Upper lobe of left lung (tissue), 6 donors: ENCODE measurements around the gene NAP1L1. TPM values are rescaled to one million over a fixed set of nuclear protein-coding genes. Genes with fewer than 3 reads are reported as not detected.

Experiments
- ATAC-seq, 2 donors: fragments of 200-7000 bp; cut with Tn5 transposase; one replicate each; pipeline ENCODE4 v1.9.1; 2022; ENCODE audit warnings: mild to moderate bottlenecking in 2 of 2, moderate library complexity in 2 of 2; ENCODE audit not compliant: low FRiP score in 2 of 2
- DNase-seq, 2 donors: peaks; one replicate each; pipeline ENCODE4 v3.0.0-alpha.2; 2019 to 2020
- H3K27ac ChIP-seq, 4 donors: fragments of 200-600 bp; sonication (generic); one replicate each; pipeline ENCODE4 v1.5.1; 2016 to 2019
- H3K27me3 ChIP-seq, 4 donors: fragments of 200-600 bp; sonication (generic); one replicate each; pipeline ENCODE4 v1.5.1; 2017 to 2019
- H3K36me3 ChIP-seq, 4 donors: fragments of 200-600 bp; sonication (generic); one replicate each; pipeline ENCODE4 v1.5.1; 2016 to 2019
- H3K4me1 ChIP-seq, 4 donors: fragments of 200-600 bp; sonication (generic); one replicate each; pipeline ENCODE4 v1.5.1; 2018 to 2019
- H3K4me3 ChIP-seq, 4 donors: fragments of 200-600 bp; sonication (generic); one replicate each; pipeline ENCODE4 v1.5.1; 2017 to 2019; ENCODE audit warnings: mild to moderate bottlenecking in 2 of 4, moderate library complexity in 1 of 4
- H3K9me3 ChIP-seq, 4 donors: fragments of 200-600 bp; sonication (generic); one replicate each; pipeline ENCODE4 v1.5.1; 2018 to 2019
- EP300 ChIP-seq, 4 donors: sonication (generic); formaldehyde crosslinking; IDR thresholded peaks; one replicate each; pipeline ENCODE4 v1.5.1; 2017; ENCODE audit warnings: antibody characterized with exemption in 4 of 4, control low read depth in 2 of 4
- POLR2A ChIP-seq, 4 donors: fragments of 450-650 bp; IDR thresholded peaks; one replicate each; pipeline ENCODE4 v1.5.1; 2016 to 2017; ENCODE audit warnings: antibody characterized with exemption in 4 of 4, mild to moderate bottlenecking in 2 of 4
- POLR2AphosphoS5 ChIP-seq, 2 donors: sonication (generic); formaldehyde crosslinking; IDR thresholded peaks; one replicate each; pipeline ENCODE4 v1.5.1; 2017; ENCODE audit warnings: antibody characterized with exemption in 2 of 2
- WGBS, 2 donors: methylation state at CpG; one replicate each; pipeline ENCODE4 v1.1.5; 2017 to 2018; 5-methylcytosine and 5-hydroxymethylcytosine counted together
- total RNA-seq, 6 donors: library from RNA; depleted of rRNA in 4 of 6; stranded (reverse); fragments of >200 nt in 4 of 6; gene quantifications; one replicate each; pipeline versions ENCODE4 v1.1.0 to v1.2.1, GENCODE V29; 2016 to 2021
- TF ChIP-seq, protein P1 (sequence below), 6 experiments: fragments of 450-650 bp in 4 of 6; fragments of 200-600 bp in 2 of 6; sonication (generic) in 2 of 6; IDR thresholded peaks; one replicate each; pipeline ENCODE4 v1.5.1; 2016 to 2019; ENCODE audit warnings: antibody characterized with exemption in 6 of 6
- donor health status: DM: no; HTN: no; CAD: no; lungs with moderate emphysema.
- donor health status: DM: no; HTN: yes; CAD: no; lungs with severe emphysema.

NAP1L1 gene
- total RNA-seq, 6 donors from 2014 or later, result 245 to 595 (median 329) TPM

DNA sequence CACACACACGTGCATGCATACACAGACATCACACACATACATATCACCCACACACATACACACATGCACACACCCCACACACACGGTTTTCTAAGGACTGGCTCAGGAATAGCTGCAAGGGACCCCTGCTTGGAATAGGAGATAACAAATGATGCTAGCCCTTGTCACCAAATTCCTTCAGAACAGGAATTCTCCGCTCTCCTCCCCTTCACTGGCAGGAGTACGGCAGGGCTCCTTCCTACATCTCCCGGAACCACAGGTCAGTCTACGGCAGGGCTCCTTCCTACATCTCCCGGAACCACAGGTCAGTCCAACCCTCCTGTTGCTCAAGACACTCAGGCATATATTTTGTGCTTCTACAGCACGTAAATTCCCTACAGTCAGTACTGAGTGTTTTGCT, 76.8 kb downstream of the NAP1L1 start:
- ATAC-seq (no peak), DNase-seq (no peak)
- no peaks in the 10 kb centered on the region for H3K27me3 ChIP-seq
- 92% methylated on average over 7 to 8 of the region's 8 CpGs for WGBS, 2 donors
- TF ChIP-seq, protein P1, sequence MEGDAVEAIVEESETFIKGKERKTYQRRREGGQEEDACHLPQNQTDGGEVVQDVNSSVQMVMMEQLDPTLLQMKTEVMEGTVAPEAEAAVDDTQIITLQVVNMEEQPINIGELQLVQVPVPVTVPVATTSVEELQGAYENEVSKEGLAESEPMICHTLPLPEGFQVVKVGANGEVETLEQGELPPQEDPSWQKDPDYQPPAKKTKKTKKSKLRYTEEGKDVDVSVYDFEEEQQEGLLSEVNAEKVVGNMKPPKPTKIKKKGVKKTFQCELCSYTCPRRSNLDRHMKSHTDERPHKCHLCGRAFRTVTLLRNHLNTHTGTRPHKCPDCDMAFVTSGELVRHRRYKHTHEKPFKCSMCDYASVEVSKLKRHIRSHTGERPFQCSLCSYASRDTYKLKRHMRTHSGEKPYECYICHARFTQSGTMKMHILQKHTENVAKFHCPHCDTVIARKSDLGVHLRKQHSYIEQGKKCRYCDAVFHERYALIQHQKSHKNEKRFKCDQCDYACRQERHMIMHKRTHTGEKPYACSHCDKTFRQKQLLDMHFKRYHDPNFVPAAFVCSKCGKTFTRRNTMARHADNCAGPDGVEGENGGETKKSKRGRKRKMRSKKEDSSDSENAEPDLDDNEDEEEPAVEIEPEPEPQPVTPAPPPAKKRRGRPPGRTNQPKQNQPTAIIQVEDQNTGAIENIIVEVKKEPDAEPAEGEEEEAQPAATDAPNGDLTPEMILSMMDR (IDR thresholded peaks at IDR 0.05), result no peak
- TF ChIP-seq EP300 (IDR thresholded peaks at IDR 0.05) (no peak), POLR2AphosphoS5 (IDR thresholded peaks at IDR 0.05) (no peak), POLR2A (IDR thresholded peaks at IDR 0.05) (no peak)
- no peak overlapping the region for H3K4me3 ChIP-seq
- no peaks in the 10 kb centered on the region for H3K9me3 ChIP-seq
- H3K36me3 ChIP-seq, result no peaks in the 10 kb centered on the region
- H3K4me1 ChIP-seq, result peaks cover 0 to 6% (median 0%) of the 10 kb centered on the region in 4 donors
- no peak overlapping the region for H3K27ac ChIP-seq

DNA sequence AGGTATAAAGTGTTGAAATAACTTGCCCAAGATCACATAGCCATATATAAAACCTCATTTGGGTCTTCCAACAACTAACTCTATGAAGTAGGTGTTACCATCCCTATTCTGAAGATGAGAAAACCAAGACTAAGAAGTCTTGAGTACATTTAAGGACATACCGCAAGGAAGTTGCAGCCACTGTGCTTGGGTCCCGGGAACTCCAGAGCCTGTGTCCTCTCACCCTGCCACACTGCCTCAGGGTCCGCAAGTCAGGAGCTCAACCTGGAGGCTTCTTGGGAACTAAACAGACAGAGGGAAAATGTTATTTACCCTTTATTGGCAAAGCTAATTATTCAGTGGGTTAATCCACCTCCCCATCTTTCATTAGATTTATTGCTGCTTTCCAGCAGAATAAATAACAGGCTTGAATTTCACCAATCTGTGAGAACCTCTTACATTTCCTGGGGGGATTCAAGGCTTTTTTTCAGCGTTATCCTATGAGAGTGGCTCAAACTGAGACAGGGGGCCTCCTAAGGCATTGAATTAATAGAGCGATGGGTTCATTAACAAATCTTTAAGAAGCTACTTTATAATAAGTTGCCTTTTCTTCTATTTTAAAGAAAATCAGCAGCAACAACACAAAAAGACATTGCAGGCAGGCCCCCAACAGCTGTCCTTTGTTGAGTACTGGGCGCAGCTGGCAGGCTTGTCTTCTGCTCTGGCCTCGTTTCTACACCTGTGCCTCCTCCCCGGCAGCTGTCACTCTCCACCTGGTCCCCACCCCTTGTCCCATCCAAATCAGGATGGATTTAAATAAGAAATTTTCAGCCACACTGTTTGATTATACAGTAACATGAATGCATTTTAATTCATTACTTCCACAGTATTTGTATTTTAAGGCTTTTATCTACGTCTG, 78.2 kb downstream of the NAP1L1 start:
- ATAC-seq (no peak), DNase-seq (no peak)
- Histone ChIP-seq H3K27me3 (no peaks in the 10 kb centered on the region), H3K9me3 (no peaks in the 10 kb centered on the region), H3K27ac (no peak overlapping the region), H3K36me3 (no peaks in the 10 kb centered on the region), H3K4me3 (no peak overlapping the region), H3K4me1 (peaks cover 0 to 6% (median 0%) of the 10 kb centered on the region in 4 donors)
- no peak for TF ChIP-seq POLR2AphosphoS5 (IDR thresholded peaks at IDR 0.05)
- no peak for TF ChIP-seq EP300 (IDR thresholded peaks at IDR 0.05)
- TF ChIP-seq, protein P1 (IDR thresholded peaks at IDR 0.05), result no peak
- TF ChIP-seq POLR2A (IDR thresholded peaks at IDR 0.05), result no peak
- WGBS, 2 donors, result 85 to 92% methylated on average over 9 of the region's 9 CpGs

DNA sequence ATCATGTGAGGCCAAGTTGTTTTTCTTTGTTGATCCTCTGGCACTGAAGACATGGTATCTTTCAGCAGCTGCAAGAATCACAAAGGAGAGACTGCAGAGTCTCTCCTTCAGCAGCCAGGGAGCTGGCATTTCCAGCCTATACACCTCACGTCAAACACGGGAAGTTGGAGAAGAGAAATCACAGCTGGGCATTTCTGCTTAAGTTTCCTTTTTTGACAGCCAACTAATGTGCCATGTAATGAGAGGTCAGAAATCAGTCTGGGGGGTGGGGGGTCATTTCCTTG, 81.2 kb downstream of the NAP1L1 start:
- H3K4me1 ChIP-seq, result no peaks in the 10 kb centered on the region
- DNase-seq, result no peak
- H3K4me3 ChIP-seq, result no peak overlapping the region
- 47 to 76% methylated on average over 2 of the region's 2 CpGs for WGBS, 2 donors
- TF ChIP-seq EP300 (IDR thresholded peaks at IDR 0.05), result no peak
- no peak for TF ChIP-seq POLR2AphosphoS5 (IDR thresholded peaks at IDR 0.05)
- no peak for TF ChIP-seq POLR2A (IDR thresholded peaks at IDR 0.05)
- TF ChIP-seq, protein P1 (IDR thresholded peaks at IDR 0.05), result no peak
- H3K27ac ChIP-seq, result no peak overlapping the region
- H3K9me3 ChIP-seq, result no peaks in the 10 kb centered on the region
- no peak for ATAC-seq
- H3K36me3 ChIP-seq, result no peaks in the 10 kb centered on the region
- H3K27me3 ChIP-seq, result no peaks in the 10 kb centered on the region

DNA sequence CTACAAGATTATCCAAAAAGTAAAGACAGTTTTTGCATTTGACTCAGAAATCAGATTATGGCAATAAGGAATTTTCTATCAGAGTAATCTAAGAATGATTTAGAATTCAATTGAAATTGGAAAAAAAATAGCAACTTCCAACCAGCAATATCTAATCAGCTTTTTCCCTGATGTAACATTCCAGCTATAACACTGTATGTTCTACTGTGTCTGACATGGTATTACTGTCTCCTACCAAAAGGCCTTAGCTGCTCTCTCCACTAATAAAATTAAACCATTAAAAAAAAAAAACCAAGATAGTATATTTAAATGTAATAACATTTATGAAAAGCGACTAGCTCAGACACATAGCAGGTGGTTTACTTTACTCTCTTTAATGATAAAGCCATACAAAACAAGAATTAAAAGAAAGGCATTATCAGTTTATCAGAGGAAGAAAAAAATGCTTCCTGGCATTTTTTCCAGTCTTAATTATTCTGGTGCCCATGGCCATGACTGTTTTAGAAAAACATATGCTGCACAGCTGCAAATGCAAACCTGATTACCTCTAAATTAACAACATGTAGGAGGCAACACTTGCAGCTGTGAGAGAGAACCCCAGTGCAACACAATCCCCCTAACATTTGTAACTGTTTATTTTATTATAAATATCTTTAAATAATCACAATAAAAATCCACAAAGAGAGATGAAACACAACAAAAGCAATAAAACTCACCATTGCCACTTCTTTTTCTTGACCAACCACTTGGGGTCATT, 81.7 kb downstream of the NAP1L1 start:
- H3K9me3 ChIP-seq, result no peaks in the 10 kb centered on the region
- H3K4me1 ChIP-seq, result no peaks in the 10 kb centered on the region
- ATAC-seq, result no peak
- DNase-seq, result no peak
- H3K36me3 ChIP-seq, result no peaks in the 10 kb centered on the region
- H3K27me3 ChIP-seq, result no peaks in the 10 kb centered on the region
- no peak overlapping the region for H3K4me3 ChIP-seq
- TF ChIP-seq POLR2A (IDR thresholded peaks at IDR 0.05) (no peak), POLR2AphosphoS5 (IDR thresholded peaks at IDR 0.05) (no peak), EP300 (IDR thresholded peaks at IDR 0.05) (no peak)
- WGBS, 2 donors, result 73 to 81% methylated on average over 1 of the region's 1 CpG
- no peak overlapping the region for H3K27ac ChIP-seq

DNA sequence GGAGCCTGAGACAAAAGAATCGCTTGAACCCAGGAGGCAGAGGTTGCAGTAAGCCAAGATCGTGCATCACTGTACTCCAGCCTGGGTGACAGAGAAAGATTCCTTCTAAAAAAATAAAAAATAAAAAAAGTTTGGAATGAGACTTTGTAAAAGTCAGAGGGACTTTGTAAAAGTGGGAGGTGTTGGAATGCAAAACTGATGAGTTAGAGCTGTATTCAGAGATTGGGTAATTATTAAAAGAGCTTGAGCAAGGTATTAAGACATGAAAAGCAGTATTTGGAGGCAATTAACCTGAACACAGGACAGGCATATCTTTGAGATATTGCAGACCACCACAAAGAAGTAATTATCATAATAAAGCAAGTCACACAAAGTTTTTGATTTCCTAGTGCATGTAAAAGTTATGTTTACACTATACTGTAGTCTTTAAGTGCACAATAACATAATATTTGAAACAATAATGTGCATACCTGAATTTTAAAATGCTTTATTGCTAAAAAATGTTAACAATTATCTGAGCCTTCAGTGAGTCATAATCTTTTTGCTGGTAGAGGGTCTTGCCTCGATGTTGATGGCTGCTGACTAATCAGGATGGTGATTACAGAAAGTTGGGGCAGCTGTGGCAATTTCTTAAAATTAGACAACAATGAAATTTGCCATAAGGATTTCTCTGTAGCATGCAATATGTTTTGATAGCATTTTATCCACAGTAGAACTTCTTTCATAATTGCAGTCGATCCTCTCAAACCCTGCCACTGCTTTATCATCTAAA, 86.0 kb downstream of the NAP1L1 start:
- WGBS, 2 donors, result 87% methylated on average over 4 of the region's 4 CpGs
- H3K9me3 ChIP-seq, result no peaks in the 10 kb centered on the region
- no peaks in the 10 kb centered on the region for H3K36me3 ChIP-seq
- ATAC-seq (no peak), DNase-seq (no peak)
- no peaks in the 10 kb centered on the region for H3K4me1 ChIP-seq
- H3K27ac ChIP-seq, result no peak overlapping the region
- no peak overlapping the region for H3K4me3 ChIP-seq
- H3K27me3 ChIP-seq, result no peaks in the 10 kb centered on the region
- TF ChIP-seq POLR2AphosphoS5 (IDR thresholded peaks at IDR 0.05), result no peak
